Measurements from ENCODE around the gene ZNF736. TPM values are rescaled to one million over a fixed set of nuclear protein-coding genes. Genes with fewer than 3 reads are reported as not detected.
"Not testable (repeated sequence)": the region's sequence is repeated elsewhere in the genome, so short reads cannot be mapped to it uniquely, and the experiment has no call there.

ZNF736 gene
- total RNA-seq, 4 donors from 2014 or later = 4.6 to 27.2 (median 9.6) TPM

DNA sequence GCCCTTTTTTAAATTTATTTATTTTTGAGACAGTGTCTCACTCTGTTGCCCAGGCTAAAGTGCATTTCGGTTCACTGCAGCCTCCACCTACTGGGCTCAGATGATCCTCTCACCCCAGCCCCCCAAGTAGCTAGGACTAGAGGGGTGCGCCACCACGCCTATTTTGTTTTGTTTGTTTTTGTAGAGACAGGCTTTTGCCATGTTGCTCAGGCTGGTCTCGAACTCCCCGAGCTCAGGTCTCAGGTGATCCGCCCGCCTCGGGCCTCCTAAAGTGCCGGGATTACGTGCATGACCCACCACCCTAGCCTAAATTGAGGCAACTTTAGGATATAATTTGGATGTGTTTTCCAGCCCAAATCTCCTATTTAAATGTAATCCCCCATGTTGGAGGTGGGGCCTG is 805 bp downstream of the ZNF736 start:
- Histone ChIP-seq H3K4me1 (peaks cover 0 to 20% (median 2%) of the 10 kb centered on the region in 4 donors), H3K27me3 (no peaks in the 10 kb centered on the region), H3K4me3 (peak overlapping the region; percentile 51 to 90 (median 74)), H3K36me3 (no peaks in the 10 kb centered on the region), H3K9me3 (no peaks in the 10 kb centered on the region), H3K27ac (peak overlapping the region in 1 of 4 donors; percentile 75)
- no peak for DNase-seq
- TF ChIP-seq, protein P1, sequence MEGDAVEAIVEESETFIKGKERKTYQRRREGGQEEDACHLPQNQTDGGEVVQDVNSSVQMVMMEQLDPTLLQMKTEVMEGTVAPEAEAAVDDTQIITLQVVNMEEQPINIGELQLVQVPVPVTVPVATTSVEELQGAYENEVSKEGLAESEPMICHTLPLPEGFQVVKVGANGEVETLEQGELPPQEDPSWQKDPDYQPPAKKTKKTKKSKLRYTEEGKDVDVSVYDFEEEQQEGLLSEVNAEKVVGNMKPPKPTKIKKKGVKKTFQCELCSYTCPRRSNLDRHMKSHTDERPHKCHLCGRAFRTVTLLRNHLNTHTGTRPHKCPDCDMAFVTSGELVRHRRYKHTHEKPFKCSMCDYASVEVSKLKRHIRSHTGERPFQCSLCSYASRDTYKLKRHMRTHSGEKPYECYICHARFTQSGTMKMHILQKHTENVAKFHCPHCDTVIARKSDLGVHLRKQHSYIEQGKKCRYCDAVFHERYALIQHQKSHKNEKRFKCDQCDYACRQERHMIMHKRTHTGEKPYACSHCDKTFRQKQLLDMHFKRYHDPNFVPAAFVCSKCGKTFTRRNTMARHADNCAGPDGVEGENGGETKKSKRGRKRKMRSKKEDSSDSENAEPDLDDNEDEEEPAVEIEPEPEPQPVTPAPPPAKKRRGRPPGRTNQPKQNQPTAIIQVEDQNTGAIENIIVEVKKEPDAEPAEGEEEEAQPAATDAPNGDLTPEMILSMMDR (IDR thresholded peaks at IDR 0.05) = no peak
- TF ChIP-seq POLR2A (IDR thresholded peaks at IDR 0.05) = no peak

DNA sequence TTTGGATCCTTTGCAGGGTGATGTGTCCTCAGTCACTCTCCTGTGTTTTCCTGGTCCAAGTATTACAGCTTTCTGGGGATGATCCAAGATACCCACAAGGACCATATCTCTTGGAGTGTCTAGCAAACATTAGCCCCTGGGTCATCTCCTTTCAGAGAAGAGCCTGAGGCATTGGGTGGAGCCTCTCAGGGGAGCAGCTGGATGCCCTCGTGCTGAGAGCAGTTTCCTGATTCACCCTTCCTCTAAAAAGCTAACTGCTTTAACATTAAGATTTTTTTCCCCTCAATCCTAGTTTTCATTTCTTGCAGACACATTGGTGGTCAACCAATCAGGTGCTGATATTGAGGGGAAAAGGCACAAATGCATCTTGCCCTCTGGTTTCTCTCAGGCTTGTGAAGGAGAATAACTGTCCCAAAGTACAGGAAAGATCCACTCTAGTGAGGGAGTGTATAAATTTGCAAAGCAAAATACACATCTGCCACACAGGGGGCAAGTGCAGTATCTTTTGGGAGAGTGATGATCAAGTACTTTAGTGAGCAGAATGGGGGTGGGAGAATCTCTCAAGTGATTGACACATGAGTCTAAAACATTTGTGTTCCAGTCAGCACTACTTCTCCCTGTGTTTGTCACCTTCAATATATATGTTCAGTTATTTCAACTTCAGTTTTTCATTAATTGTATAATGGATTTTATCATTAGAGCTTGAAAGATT is 2.4 kb downstream of the ZNF736 start:
- H3K4me3 ChIP-seq, H3K36me3 ChIP-seq, H3K9me3 ChIP-seq, H3K27ac ChIP-seq, DNase-seq, H3K27me3 ChIP-seq: not testable (repeated sequence)
- peaks cover 0 to 20% (median 2%) of the 10 kb centered on the region in 4 donors for H3K4me1 ChIP-seq

DNA sequence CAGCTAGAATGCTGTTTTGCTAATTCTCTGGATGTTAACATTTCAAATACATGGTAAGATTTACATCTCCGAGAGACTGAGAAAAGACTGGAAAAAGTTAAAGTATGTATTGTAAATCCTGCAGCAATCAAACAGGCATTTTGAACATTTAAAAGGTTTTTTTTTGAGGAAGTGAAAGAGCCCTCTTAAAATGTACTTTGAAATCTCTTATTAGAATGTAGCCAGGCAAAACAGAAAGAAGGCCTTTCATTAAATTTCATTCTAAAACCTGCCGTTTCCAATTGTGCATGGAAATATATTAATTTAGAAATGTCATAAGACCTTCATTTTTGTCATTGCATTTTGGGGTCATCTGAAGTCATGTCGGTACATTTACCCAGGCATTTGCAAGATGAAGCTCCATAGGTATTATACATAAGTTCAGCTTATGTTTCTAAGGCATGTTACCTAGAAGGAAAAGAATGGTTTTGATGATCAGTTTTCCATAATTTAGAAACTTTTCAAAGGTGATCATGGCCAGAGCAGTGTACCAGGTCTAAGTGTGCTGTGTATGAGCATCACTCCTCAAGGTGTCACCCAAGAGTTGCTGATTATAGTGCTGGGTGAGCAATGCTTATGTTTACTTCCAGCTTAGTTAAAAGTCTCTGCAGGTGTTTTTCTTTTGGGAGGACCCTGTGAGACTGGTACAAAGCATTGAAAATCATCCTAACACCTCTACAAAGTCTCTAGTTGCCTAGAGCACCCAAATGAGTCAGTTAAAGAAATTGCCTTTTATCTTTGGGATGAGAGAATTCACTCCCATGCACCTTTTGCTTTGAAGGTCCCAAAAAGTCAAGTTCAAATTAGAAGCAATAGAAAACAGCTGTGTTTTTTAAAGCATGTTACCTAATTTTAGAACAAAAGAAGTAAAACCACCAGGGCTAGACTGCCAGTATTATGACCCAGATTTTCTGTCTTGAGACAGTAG is 7.1 kb downstream of the ZNF736 start:
- H3K36me3 ChIP-seq = no peaks in the 10 kb centered on the region
- H3K4me3 ChIP-seq = no peak overlapping the region
- H3K27me3 ChIP-seq = no peaks in the 10 kb centered on the region
- no peak for TF ChIP-seq POLR2A (IDR thresholded peaks at IDR 0.05)
- TF ChIP-seq, protein P1 (IDR thresholded peaks at IDR 0.05) = no peak
- H3K27ac ChIP-seq = no peak overlapping the region
- H3K9me3 ChIP-seq = peaks cover 0 to 11% (median 0%) of the 10 kb centered on the region in 4 donors
- DNase-seq = no peak
- H3K4me1 ChIP-seq = no peaks in the 10 kb centered on the region

DNA sequence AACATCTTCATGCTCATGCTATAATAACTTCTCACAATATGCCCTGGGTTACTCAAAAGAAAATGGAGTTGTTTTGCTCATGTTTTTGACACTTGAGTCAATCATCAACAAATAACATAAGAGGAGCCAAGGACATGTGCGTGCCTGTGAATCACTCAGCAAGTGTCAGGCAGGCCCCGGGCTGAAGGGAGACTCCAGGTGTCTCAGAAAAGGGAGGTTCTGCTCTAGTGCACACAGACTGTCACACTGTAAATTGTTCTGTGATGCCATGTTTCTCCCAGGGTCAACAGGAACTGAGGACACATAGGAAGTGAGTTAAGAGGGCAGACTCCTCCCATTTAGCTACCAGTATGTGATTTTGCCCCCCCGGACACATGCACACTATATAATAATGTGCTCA is 10.4 kb downstream of the ZNF736 start:
- DNase-seq, H3K4me3 ChIP-seq, H3K27ac ChIP-seq, H3K27me3 ChIP-seq, H3K36me3 ChIP-seq, H3K4me1 ChIP-seq: not testable (repeated sequence)
- H3K9me3 ChIP-seq = peaks cover 0 to 15% (median 0%) of the 10 kb centered on the region in 4 donors

DNA sequence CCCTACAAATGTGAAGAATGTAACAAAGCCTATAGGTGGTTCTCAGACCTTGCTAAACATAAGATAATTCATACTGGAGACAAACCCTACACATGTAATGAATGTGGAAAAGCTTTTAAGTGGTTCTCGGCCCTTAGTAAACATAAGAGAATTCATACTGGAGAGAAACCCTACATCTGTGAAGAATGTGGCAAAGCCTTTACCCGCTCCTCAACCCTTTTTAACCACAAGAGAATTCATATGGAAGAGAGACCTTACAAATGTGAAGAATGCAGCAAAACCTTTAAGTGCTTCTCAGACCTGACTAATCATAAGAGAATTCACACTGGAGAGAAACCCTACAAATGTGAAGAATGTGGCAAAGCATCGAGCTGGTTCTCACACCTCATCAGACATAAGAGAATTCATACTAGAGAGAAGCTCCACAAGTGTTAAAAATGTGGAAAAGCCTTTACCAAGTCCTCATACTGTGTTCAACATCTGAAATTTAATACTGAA is 35.0 kb downstream of the ZNF736 start:
- not testable (repeated sequence) for H3K4me1 ChIP-seq, DNase-seq, H3K27ac ChIP-seq, H3K27me3 ChIP-seq, H3K4me3 ChIP-seq
- Histone ChIP-seq H3K9me3 (peaks cover 0 to 91% (median 29%) of the 10 kb centered on the region in 4 donors), H3K36me3 (peaks cover 0 to 21% (median 0%) of the 10 kb centered on the region in 3 donors)

DNA sequence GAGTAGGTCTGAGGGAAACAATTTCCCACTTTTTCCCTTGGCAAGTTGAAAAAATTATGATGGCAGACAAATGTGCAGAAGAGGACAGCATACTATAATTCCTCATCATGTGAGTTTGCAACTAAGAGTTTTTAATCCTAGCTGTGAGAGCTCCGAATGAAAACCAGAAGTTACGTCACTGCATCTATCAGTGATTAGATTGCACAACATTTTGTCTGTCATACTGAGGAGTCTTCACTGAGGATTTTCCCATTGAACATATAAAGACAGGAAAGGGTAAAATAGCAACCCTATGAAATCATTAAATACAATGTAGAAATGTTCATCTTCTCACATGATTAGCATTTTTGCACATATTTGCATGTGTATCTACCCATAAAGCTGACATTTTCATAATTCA is 45.8 kb downstream of the ZNF736 start:
- H3K9me3 ChIP-seq = peaks cover 0 to 55% (median 14%) of the 10 kb centered on the region in 4 donors
- H3K27me3 ChIP-seq = no peaks in the 10 kb centered on the region
- H3K4me1 ChIP-seq = no peaks in the 10 kb centered on the region
- no peaks in the 10 kb centered on the region for H3K36me3 ChIP-seq
- H3K27ac ChIP-seq = no peak overlapping the region
- TF ChIP-seq, protein P1 (IDR thresholded peaks at IDR 0.05) = no peak
- no peak for TF ChIP-seq POLR2A (IDR thresholded peaks at IDR 0.05)
- H3K4me3 ChIP-seq = no peak overlapping the region
- DNase-seq = no peak

DNA sequence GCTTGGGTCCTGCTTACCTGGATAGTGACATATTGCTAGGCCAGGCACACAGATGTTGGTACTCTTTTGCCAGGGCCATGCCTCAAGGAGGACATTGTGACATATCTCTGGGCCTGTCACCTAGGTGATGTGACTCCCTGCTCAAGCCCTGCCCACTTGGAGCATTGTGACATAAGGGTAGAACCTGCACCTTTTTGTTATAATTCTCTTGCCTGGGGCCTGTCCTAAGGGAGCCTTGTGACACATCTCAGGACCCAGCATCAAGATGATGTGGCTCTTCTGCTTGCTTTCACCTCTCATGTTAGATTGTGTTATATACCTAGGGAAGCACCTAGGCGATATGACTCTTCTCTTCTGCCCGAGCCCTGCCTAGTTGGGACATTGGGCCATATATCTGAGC is 57.4 kb downstream of the ZNF736 start:
- H3K27ac ChIP-seq = no peak overlapping the region
- no peak for TF ChIP-seq POLR2A (IDR thresholded peaks at IDR 0.05)
- TF ChIP-seq, protein P1 (IDR thresholded peaks at IDR 0.05) = no peak
- H3K36me3 ChIP-seq = no peaks in the 10 kb centered on the region
- H3K9me3 ChIP-seq = peaks cover 0 to 13% (median 0%) of the 10 kb centered on the region in 4 donors
- H3K4me1 ChIP-seq = no peaks in the 10 kb centered on the region
- DNase-seq = no peak
- H3K4me3 ChIP-seq = no peak overlapping the region
- H3K27me3 ChIP-seq = no peaks in the 10 kb centered on the region
